Adrenal gland (tissue), 12 donors: ENCODE data around the gene MLN. TPM values are rescaled to one million over a fixed set of nuclear protein-coding genes. Genes with fewer than 3 reads are reported as not detected.

Experiments
- DNase-seq, 7 donors: peaks; one replicate each; pipeline ENCODE4 v3.0.0-alpha.2; 2019 to 2020
- H3K27ac ChIP-seq, 5 donors: fragments of 200-600 bp; sonication (generic) in 4 of 5; 1 replicate in 3 of 5; 2 replicates in 2 of 5; pipeline versions ENCODE4 v1.5.1 to v1.8.0; 2016 to 2020; ENCODE audit warnings: mild to moderate bottlenecking in 1 of 5
- H3K27me3 ChIP-seq: fragments of 200-600 bp; 2 replicates; pipeline ENCODE4 v1.8.0; 2021
- H3K36me3 ChIP-seq, 2 donors: fragments of 200-600 bp; replicated peaks in 1 of 2; 1 replicate in 1 of 2; 2 replicates in 1 of 2; pipeline versions ENCODE4 v1.5.1 to v1.8.0; 2018 to 2022
- H3K4me1 ChIP-seq, 2 donors: fragments of 200-600 bp; replicated peaks in 1 of 2; 1 replicate in 1 of 2; 2 replicates in 1 of 2; pipeline versions ENCODE4 v1.5.1 to v1.8.0; 2018 to 2021
- H3K4me3 ChIP-seq, 4 donors: fragments of 200-600 bp; sonication (generic) in 3 of 4; one replicate each; pipeline ENCODE4 v1.5.1; 2016 to 2018
- H3K9me3 ChIP-seq, 3 donors: fragments of 200-600 bp; sonication (generic) in 1 of 3; replicated peaks in 1 of 3; 1 replicate in 2 of 3; 2 replicates in 1 of 3; pipeline versions ENCODE4 v1.5.1 to v1.8.0; 2016 to 2021
- POLR2A ChIP-seq, 2 donors: fragments of 450-650 bp; IDR thresholded peaks; one replicate each; pipeline ENCODE4 v1.6.1; 2017; ENCODE audit warnings: antibody characterized with exemption in 2 of 2, mild to moderate bottlenecking in 2 of 2, moderate library complexity in 1 of 2
- WGBS, 4 donors: extraction: QIAGEN DNeasy Blood & Tissue Kit in 2 of 4; methylation state at CpG; one replicate each; pipeline versions ENCODE4 v1.1.5 to v1.1.7; 2013 to 2017; 5-methylcytosine and 5-hydroxymethylcytosine counted together
- intact Hi-C, 2 donors: fragments of 100-400 bp; cut with DNase I; formaldehyde crosslinking; loops; one replicate each; pipeline versions ENCODE4 v1.14.1 to v1.15.0; 2022 to 2023
- polyA plus RNA-seq, 3 donors: library from polyadenylated mRNA; stranded (reverse); fragments of 200-250 nt in 2 of 3; fragments of 350-450 nt in 1 of 3; fragmentation: Illumina TruSeq in 1 of 3; extraction: RNeasy Lipid Tissue Mini Kit (QIAGEN cat#74804) in 1 of 3; gene quantifications; one replicate each; pipeline ENCODE4 v1.2.3, GENCODE V29; 2013 to 2014
- total RNA-seq, 9 donors: library from RNA; depleted of rRNA in 4 of 9; stranded (reverse); fragments of >200 nt in 4 of 9; fragments of 120-200 nt in 1 of 9; fragmentation: NEBNext Ultra II Directional in 1 of 9; extraction: Animal tissue kit (Norgen Biotek cat#: 25700) in 1 of 9; gene quantifications; one replicate each; pipeline versions ENCODE4 v1.1.0 to v1.2.4, GENCODE V29; 2013 to 2023
- TF ChIP-seq, protein P1 (sequence below), 6 experiments: fragments of 450-650 bp in 4 of 6; fragments of 200-600 bp in 2 of 6; sonication (generic) in 1 of 6; IDR thresholded peaks; 1 replicate in 5 of 6; 2 replicates in 1 of 6; pipeline versions ENCODE4 v1.5.1 to v1.8.0; 2016 to 2021; ENCODE audit warnings: antibody characterized with exemption in 6 of 6, mild to moderate bottlenecking in 2 of 6, moderate library complexity in 1 of 6
- donor health status: healthy with polysubstance abuse.
- donor health status: Bipolar disorder and iron deficiency.
- donor health status: DM: yes; HTN: yes; CAD: no.
- donor health status: DM: no; HTN: no; CAD: no.
- donor health status: DM: no; HTN: no; CAD: no.
- donor health status: DM: yes; HTN: yes; CAD: no.

The MLN gene
- total and polyA plus RNA-seq, 12 donors = not detected

DNA sequence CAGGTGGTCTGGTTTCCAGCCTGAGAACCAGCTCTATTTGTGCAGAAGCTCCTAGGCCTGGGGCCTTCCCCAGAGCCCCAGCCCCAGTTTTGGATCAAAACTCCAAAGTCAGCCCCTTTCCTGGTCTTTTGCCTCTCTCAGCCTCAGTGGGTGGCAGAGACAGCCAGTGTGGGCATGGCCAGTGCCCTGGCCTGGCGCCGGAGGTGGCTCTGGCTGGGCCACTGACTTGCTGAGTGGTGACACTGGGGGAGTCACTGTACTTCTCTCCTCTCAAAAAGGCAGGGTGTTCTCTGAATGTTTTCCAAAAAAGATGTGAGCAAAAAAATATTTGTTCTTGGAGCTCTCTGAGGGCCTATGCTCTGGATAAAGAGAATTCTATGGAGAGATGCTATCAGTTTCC is 20.0 kb upstream of the MLN start:
- H3K9me3 ChIP-seq = no peaks in the 10 kb centered on the region
- no peaks in the 10 kb centered on the region for H3K4me1 ChIP-seq
- 85 to 93% (median 89%) methylated on average over 2 of the region's 2 CpGs for WGBS, 4 donors
- no peak for TF ChIP-seq POLR2A (IDR thresholded peaks at IDR 0.05)
- TF ChIP-seq, protein P1, sequence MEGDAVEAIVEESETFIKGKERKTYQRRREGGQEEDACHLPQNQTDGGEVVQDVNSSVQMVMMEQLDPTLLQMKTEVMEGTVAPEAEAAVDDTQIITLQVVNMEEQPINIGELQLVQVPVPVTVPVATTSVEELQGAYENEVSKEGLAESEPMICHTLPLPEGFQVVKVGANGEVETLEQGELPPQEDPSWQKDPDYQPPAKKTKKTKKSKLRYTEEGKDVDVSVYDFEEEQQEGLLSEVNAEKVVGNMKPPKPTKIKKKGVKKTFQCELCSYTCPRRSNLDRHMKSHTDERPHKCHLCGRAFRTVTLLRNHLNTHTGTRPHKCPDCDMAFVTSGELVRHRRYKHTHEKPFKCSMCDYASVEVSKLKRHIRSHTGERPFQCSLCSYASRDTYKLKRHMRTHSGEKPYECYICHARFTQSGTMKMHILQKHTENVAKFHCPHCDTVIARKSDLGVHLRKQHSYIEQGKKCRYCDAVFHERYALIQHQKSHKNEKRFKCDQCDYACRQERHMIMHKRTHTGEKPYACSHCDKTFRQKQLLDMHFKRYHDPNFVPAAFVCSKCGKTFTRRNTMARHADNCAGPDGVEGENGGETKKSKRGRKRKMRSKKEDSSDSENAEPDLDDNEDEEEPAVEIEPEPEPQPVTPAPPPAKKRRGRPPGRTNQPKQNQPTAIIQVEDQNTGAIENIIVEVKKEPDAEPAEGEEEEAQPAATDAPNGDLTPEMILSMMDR (IDR thresholded peaks at IDR 0.05) = no peak
- no peak for DNase-seq
- H3K27ac ChIP-seq = no peak overlapping the region
- H3K27me3 ChIP-seq = no peaks in the 10 kb centered on the region
- intact Hi-C loops = no loop called here
- no peaks in the 10 kb centered on the region for H3K36me3 ChIP-seq
- no peak overlapping the region for H3K4me3 ChIP-seq

DNA sequence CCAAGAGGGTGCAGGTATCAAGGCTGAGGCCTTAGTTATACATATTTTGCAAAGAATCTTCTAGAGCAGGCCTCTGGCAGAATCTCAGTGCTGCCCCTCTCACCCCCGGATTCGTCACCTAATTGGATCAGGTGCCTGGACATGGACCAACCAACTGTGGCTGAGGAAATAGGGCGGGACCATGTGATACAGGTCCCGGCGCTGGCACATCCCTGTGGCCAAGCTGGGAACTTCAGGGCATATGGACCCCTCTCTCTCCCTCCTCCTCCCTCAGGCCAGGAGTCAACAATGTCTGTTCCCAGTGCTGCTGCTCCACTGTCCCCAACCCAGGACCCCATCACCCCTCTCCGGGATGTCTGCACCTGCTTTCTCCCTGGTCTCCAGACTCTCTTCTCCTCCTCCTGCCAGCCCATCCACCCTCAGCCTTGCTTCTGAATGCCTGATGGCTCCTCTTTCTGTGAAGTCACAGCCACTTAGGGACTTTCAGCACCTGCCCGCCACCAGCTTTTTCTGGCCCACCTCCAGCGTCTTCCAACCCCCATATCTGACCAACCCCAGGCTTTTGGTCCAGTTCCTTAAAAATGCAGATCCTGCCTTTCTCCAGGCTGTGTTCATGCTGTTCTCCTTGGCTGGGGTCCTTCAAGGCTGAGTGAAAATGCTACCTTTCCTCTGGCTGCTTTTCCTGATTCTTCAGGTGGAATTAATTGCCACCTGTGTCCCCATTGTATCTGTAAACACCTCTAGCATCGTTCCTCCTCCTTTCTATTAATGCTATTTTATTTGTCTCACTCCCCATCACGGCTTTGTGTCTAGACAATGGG is 19.0 kb upstream of the MLN start:
- whole genome bisulfite sequencing, 4 donors = 50 to 75% (median 65%) methylated on average over 7 to 10 of the region's 10 CpGs
- peak in 1 of 7 donors; percentile 9 for DNase-seq

DNA sequence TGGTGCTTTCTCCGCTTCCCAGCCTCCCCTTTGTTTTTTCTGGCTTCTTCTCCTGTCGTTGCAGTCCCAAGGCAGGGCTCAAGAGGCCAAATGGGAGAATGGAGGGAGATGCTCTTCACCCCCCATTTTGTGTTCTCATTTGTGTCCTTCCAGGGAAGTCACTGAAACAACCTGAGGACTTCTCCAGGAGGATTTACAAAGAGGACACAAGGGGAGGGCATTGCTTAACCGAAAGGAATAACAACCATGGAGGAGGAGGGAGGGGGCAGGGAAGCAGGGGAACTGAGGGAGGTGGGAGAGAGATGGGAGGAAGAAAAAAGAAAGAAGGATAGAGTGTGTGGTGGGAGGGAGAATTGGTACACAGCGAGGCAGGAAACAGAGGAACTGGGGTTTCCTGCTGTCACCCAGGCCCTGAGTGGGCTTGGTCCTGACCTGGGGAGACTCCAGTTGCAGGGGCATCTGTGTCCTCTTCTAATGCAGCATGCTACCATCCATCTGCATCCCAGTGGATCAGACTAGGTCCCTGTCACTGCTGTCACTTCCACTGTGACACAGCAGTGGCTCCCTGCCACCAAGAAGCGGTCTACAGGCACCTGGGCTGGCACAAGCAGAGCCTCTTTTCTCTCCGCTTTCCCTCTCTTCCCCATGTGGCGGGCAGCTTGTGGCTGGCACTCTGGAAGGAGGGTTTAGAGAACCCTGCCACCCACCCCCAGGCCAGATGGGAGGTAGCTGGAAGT is 17.1 kb upstream of the MLN start:
- Histone ChIP-seq H3K27ac (no peak overlapping the region), H3K9me3 (no peaks in the 10 kb centered on the region), H3K27me3 (no peaks in the 10 kb centered on the region), H3K4me3 (no peak overlapping the region), H3K36me3 (no peaks in the 10 kb centered on the region), H3K4me1 (no peaks in the 10 kb centered on the region)
- no peak for DNase-seq
- TF ChIP-seq POLR2A (IDR thresholded peaks at IDR 0.05) = no peak
- TF ChIP-seq, protein P1 (IDR thresholded peaks at IDR 0.05) = no peak
- 66 to 76% (median 72%) methylated on average over 7 of the region's 7 CpGs for WGBS, 4 donors
- intact Hi-C loops = no loop called here

More for the DNA sequence above, 19.0 kb upstream of the MLN start:
- Histone ChIP-seq H3K4me1 (no peaks in the 10 kb centered on the region), H3K4me3 (no peak overlapping the region), H3K27ac (no peak overlapping the region), H3K9me3 (no peaks in the 10 kb centered on the region), H3K36me3 (no peaks in the 10 kb centered on the region), H3K27me3 (no peaks in the 10 kb centered on the region)
- TF ChIP-seq POLR2A (IDR thresholded peaks at IDR 0.05) = no peak
- TF ChIP-seq, protein P1 (IDR thresholded peaks at IDR 0.05) = peak in 1 of 6 experiments; percentile 12
- intact Hi-C loops = no loop called here

DNA sequence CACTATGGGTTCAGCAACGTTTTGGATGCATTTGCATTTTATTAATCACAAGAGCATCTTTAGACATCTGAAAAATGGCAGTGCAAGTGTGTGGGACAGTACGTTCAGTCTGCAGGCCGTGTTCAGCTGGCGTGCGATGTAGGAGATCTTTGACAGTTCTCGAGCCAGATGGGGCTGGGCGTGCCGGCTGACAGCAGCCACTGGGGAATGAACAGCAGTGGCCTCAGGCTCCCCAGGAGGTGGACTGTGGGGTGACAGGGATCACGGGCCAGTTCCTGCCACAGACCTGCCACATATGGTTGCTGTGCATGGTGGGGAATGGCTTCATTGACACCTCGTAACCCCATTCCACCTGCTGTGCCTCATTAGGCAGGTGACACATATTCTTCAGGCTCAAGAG is 16.4 kb upstream of the MLN start:
- peak in 1 of 7 donors; percentile 71 for DNase-seq
- Histone ChIP-seq H3K27me3 (peaks cover 3% of the 10 kb centered on the region), H3K4me3 (no peak overlapping the region), H3K27ac (no peak overlapping the region), H3K9me3 (no peaks in the 10 kb centered on the region), H3K4me1 (no peaks in the 10 kb centered on the region), H3K36me3 (no peaks in the 10 kb centered on the region)
- no peak for TF ChIP-seq POLR2A (IDR thresholded peaks at IDR 0.05)
- TF ChIP-seq, protein P1 (IDR thresholded peaks at IDR 0.05) = no peak
- intact Hi-C loops = no loop called here
- WGBS, 4 donors = 68 to 73% (median 72%) methylated on average over 10 of the region's 10 CpGs
